ENCODE measurements around the gene ANTXR1.

ANTXR1 gene

GRCh38 chr2:69134306-69134945, 121.4 kb downstream of the ANTXR1 start:
- DNase-seq (ENCODE audit: low spot score) = peak; percentile 43

GRCh38 chr2:69138247-69138772, 125.3 kb downstream of the ANTXR1 start:
- no peak for DNase-seq (ENCODE audit: low spot score)

GRCh38 chr2:69138793-69139459, 125.9 kb downstream of the ANTXR1 start:
- DNase-seq (ENCODE audit: low spot score) = no peak

- no peak for DNase-seq (ENCODE audit: low spot score)
Measured at GRCh38 chr2:69139778-69140670, 127.0 kb downstream of the ANTXR1 start.

- peak; percentile 26 for DNase-seq (ENCODE audit: low spot score)
Measured at GRCh38 chr2:69141061-69141460, 128.1 kb downstream of the ANTXR1 start.

- DNase-seq (ENCODE audit: low spot score) = peak; percentile 35
Measured at GRCh38 chr2:69143748-69144360, 130.9 kb downstream of the ANTXR1 start.

GRCh38 chr2:69145204-69145603, 132.2 kb downstream of the ANTXR1 start:
- DNase-seq (ENCODE audit: low spot score) = no peak

- no peak for DNase-seq (ENCODE audit: low spot score)
Measured at GRCh38 chr2:69147841-69148533, 135.0 kb downstream of the ANTXR1 start.

- DNase-seq (ENCODE audit: low spot score) = no peak
Measured at GRCh38 chr2:69149631-69150215, 136.7 kb downstream of the ANTXR1 start.

- no peak for DNase-seq (ENCODE audit: low spot score)
Measured at GRCh38 chr2:69151931-69152330, 139.0 kb downstream of the ANTXR1 start.

- DNase-seq (ENCODE audit: low spot score) = no peak
Measured at GRCh38 chr2:69152847-69153583, 140.0 kb downstream of the ANTXR1 start.

- no peak for DNase-seq (ENCODE audit: low spot score)
Measured at GRCh38 chr2:69154106-69154505, 141.1 kb downstream of the ANTXR1 start.

GRCh38 chr2:69156624-69157023, 143.6 kb downstream of the ANTXR1 start:
- DNase-seq (ENCODE audit: low spot score) = no peak

GRCh38 chr2:69157441-69157840, 144.5 kb downstream of the ANTXR1 start:
- no peak for DNase-seq (ENCODE audit: low spot score)

- DNase-seq (ENCODE audit: low spot score) = no peak
Measured at GRCh38 chr2:69159986-69160385, 147.0 kb downstream of the ANTXR1 start.

GRCh38 chr2:69162057-69162456, 149.1 kb downstream of the ANTXR1 start:
- DNase-seq (ENCODE audit: low spot score) = no peak

GRCh38 chr2:69163109-69163508, 150.1 kb downstream of the ANTXR1 start:
- DNase-seq (ENCODE audit: low spot score) = peak; percentile 82

GRCh38 chr2:69163556-69163955, 150.6 kb downstream of the ANTXR1 start:
- DNase-seq (ENCODE audit: low spot score) = no peak

GRCh38 chr2:69164061-69164778, 151.2 kb downstream of the ANTXR1 start:
- DNase-seq (ENCODE audit: low spot score) = no peak

Measured in Ammon's horn (tissue), 1 donor.